ENCODE results near the gene CLEC2B.

The CLEC2B gene

DNA sequence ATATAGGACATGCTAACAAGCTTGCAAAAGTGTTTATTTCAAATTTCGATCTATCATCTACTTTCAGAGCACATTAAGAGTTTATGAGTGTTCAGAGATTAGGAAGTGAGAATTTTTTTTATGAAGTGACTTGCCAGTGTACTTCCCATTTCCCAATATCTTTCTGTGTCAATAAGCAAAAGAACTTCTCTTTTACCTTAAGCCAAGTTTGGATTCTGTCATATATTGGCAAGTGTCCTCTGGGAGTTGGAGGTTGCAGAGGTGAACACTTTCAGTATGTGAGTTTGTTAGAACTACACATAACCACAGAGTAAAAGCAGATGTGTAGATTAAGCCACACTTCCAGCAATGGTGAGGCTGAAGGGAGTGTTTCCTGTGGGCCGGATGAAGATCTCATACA, 58.5 kb downstream of the CLEC2B start:
- no peak for DNase-seq (ENCODE audit: extremely low read depth in 1 of 2, low read depth in 1 of 2)

GRCh38 chr12:9809866-9810265, 59.3 kb downstream of the CLEC2B start:
- no peak for DNase-seq (ENCODE audit: extremely low read depth in 1 of 2, low read depth in 1 of 2)

GRCh38 chr12:9809338-9809737, 59.8 kb downstream of the CLEC2B start:
- DNase-seq (ENCODE audit: extremely low read depth in 1 of 2, low read depth in 1 of 2): no peak

GRCh38 chr12:9808504-9808903, 60.6 kb downstream of the CLEC2B start:
- no peak for DNase-seq (ENCODE audit: extremely low read depth in 1 of 2, low read depth in 1 of 2)

DNA sequence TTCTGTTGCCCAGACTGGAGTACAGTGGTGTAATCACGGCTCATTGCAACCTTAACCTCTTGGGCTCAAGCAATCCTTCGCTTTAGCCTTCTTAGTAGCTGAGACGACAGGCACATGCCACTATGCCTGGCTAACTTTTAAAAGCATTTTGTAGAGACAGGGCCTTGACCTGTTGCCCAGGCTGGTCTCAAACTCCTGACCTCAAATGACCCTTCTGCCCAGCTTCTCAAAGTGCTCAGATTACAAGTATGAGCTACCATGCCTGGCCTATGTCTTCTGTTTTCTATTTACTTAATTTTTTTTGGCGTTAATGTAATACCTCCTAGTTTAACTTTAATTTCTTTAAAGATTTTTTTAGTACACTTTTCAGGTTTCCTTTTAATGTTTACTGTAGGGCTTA, 62.4 kb downstream of the CLEC2B start:
- no peak for DNase-seq (ENCODE audit: extremely low read depth in 1 of 2, low read depth in 1 of 2)

GRCh38 chr12:9805883-9806282, 63.3 kb downstream of the CLEC2B start:
- no peak for DNase-seq (ENCODE audit: extremely low read depth in 1 of 2, low read depth in 1 of 2)
